Superior temporal gyrus (tissue), 1 donor: ENCODE measurements around the gene RNF126.
A peak's percentile ranks its signal among the peaks of the same experiment; 100 is the strongest.
"Not testable (repeated sequence)": the region's sequence is repeated elsewhere in the genome, so short reads cannot be mapped to it uniquely, and the experiment has no call there.

Experiments used
- DNase-seq: peaks from one replicate; pipeline ENCODE4 v3.0.0-alpha.2; 2016; ENCODE audit errors: extremely low spot score

RNF126 gene

GRCh38 chr19:629961-630714, 32.9 kb downstream of the RNF126 start:
- DNase-seq: no peak

- DNase-seq: not testable (repeated sequence)
These were observed 33.5 kb downstream of the RNF126 start for GRCh38 chr19:629515-629914.

DNA sequence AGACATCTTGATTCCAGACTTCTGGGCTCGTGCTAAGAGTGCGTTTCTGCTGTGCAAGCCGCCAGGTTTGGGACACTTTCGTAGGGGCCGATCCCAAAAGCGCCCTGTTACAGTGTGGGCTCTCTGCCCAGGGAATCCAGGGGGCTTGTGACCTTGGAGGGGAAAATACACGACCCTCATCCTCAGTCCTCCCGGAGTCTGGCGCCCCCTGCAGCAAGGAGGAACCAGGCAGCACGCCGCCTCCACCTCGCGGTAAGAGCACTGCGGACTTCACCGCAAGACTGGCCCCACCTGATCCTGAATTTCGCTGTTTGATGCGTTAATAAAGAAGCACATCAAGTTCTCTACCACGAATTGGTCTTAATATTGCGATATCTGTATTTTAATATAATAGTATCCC, 34.8 kb downstream of the RNF126 start:
- no peak for DNase-seq

DNA sequence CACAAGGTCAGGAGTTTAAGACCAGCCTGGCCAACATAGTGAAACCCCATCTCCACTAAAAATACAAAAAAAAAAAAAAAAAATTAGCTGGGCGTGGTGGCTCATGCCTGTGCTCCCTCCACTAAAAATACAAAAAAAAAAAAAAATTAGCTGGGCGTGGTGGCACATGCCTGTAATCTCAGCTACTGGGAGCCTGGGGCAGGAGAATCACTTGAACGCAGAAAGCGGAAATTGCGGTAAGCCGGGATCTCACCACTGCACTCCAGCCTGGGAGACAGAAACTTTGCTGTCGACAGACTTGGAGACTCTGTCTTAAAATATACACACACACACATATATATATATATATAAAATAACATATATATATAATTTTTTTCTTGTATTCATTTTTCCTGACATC, 36.4 kb downstream of the RNF126 start:
- not testable (repeated sequence) for DNase-seq

- no peak for DNase-seq
These were observed 37.8 kb downstream of the RNF126 start for GRCh38 chr19:625257-625656.

DNA sequence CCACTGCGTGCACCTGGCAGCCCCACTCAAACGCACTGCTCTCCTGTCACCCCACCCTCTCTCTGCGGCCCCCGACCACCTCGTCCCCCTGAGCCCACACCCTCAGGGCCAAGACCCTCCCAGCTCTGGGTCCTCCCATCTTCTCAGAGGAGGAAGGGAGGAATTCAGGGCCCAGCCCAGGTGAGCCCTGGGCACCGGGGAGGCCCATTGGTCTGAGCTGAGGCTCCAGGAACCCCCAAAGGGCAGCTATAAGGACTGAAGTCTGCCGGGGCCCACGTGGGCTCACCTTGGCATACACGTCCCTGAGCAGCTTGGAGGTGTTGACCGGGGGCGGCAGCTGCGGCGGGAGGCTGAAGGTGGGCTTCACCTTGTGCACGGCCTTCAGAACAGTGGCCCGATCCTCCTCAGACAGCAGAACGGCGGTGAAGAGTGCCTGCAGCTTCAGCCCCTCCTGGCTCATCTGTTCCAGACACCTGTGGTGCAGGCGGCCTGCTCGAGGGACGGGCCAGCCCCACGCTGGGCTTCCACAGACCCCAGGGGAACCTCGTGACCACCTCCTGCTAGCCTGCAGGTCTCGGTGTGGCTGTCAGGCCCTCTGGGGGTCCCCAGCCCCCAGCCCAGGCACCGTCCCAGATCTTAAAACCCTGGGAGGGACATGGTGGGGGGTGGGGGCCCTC, 38.4 kb downstream of the RNF126 start:
- no peak for DNase-seq

GRCh38 chr19:623974-624373, 39.0 kb downstream of the RNF126 start:
- no peak for DNase-seq

- no peak for DNase-seq
These were observed 39.7 kb downstream of the RNF126 start for GRCh38 chr19:623175-623916.

- no peak for DNase-seq
These were observed 40.3 kb downstream of the RNF126 start for GRCh38 chr19:622666-623065.

GRCh38 chr19:621819-622218, 41.2 kb downstream of the RNF126 start:
- no peak for DNase-seq

DNA sequence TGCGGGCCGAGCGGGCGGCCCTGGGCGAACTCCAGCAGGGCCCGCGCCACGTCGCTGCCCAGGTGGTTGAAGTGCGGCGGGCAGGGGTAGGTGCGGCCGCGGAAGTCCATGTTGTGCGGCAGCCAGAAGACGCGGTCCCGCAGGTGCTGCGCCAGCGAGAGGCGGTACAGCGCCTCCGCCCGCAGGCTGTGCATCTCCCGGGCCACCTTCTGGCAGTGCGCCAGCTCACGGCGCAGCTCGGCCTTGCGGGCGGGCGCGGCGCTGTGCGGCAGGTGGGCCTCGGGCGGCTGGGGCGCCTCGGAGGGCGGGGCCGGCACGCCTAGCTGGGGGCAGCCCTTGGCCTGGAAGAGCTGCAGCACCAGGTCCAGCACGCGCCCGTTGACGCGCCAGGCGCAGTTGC, 41.8 kb downstream of the RNF126 start:
- DNase-seq: not testable (repeated sequence)

DNA sequence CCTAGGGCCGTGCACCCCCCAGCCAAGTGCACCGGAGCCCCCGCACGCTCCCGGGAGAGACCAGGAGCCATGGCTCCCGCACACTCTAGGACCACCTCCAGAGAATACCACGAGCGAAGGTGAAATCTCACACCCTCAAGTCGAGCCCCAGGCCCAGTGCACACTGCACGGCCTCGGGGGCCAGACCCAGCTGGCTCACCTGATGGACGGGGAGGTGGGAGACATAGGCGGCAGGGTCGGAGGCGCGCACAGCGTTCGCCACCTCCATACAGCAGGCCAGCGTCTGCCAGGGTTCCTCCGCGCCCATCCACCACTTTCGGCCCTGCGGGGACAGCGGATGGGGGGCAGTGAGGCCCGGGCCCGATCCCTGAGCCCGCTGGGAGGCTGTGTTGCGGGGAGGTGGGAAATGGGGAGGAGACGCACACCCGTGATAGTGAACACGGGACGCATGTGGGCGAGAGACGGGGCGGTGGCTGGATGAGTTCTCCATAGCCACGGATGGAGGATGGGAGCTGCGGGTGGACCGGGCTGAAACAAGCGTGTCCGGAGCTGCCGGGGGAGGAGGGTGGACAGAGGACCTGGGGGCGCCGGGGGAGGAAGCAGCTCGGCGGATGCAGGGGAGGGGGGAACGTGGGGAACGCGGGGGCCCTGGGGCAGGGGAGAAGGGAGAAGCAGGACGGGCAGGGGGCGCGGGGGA, 42.7 kb downstream of the RNF126 start:
- DNase-seq: no peak

DNA sequence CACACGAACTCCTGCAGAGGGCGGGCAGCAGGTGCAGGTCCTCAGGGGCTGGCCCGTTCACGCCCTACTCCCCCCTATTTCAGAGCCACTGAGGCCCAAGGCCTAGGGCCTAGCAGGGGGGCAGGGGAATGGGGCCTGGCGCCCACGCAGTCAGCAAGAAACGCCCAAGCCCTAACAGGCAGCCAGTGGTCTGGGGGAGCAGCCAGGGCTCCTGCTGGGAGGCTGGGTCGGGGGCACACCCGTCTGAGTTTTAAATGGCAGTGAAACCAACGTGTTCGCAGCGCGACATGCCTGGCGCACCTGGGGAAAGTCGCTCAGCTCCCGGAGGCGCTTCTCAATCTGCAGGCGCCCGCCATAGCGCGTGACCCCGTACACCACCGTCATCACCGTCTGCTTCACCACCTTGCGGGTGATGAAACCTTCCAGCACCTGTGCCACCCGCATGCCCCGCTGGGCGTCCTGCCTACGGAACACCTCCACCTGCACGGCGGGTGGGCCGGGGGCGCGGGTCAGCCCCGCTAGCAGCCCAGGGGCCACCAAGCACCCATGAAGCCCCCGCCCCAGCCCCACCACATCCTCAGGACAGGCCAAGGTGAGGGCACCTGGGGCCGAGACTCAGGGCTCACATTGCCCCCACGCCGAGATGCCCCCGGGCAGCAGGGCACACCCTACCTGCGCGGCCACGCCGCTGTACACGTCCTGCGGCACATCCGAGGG, 43.6 kb downstream of the RNF126 start:
- DNase-seq: no peak

GRCh38 chr19:618674-619285, 44.2 kb downstream of the RNF126 start:
- no peak for DNase-seq

- DNase-seq: no peak
These were observed 44.8 kb downstream of the RNF126 start for GRCh38 chr19:618247-618619.

DNA sequence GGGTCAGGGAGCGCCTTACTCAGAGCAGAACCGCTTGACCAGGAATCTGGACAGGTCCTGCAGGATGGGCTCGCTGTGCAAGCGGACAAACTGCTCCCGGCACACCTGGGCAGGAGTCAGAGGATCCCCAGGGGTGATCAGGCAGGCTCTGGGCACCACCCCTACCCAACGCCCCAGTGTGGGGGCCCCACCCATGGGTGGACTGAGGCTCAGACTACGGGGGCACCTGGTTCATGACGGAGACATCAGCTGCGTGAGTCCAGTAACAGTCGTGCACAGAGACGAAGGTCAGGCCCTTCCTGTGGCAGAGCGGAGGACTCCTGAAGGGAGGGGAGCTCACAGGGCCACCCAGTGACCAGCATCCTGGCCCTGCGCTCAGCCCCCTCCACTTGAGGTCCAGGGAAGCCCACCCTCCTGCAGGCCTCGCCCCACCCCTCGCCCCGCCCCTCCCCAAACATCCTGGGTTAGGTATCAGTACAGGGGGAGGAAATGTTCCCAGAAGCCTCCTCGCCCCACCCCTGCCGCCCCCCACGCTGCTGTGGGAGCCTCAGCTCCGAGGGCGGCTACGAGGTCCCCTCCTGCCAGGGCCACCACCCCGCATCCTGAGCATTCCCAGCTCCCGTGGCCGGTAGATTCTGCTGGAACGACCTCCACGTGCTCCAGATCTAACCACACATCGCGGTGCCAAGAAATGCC, 45.3 kb downstream of the RNF126 start:
- DNase-seq: no peak

GRCh38 chr19:616747-617526, 46.1 kb downstream of the RNF126 start:
- DNase-seq: no peak

DNA sequence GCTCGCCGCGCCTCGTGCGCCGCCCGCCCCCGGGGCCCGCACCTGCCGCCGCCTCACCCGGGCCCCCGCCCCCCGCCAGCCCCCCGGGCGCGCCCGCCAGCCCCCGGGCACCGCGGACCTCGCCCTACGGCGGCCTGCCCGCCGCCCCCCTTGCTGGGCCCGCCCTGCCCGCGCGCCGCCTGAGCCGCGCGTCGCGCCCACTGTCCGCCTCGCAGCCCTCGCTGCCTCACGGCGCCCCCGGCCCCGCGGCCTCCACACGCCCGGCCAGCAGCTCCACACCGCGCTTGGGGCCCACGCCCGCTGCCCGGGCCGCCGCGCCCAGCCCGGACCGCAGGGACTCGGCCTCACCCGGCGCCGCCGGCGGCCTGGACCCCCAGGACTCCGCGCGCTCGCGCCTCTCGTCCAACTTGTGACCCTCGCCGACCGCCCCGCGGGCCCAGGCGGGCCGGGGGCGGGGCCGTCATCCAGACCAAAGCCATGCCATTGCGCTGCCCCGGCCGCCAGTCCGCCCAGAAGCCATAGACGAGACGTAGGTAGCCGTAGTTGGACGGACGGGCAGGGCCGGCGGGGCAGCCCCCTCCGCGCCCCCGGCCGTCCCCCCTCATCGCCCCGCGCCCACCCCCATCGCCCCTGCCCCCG, 46.8 kb downstream of the RNF126 start:
- no peak for DNase-seq

GRCh38 chr19:615619-616018, 47.4 kb downstream of the RNF126 start:
- peak; percentile 8 for DNase-seq
